ENCODE measurements around the gene CSF1R. TPM values are rescaled to one million over a fixed set of nuclear protein-coding genes. Genes with fewer than 3 reads are reported as not detected.

Gene CSF1R
- total and polyA plus RNA-seq, 2 donors (not counting 3 experiments of a cell fraction or from before 2014, with no cell fraction given), result not detected

DNA sequence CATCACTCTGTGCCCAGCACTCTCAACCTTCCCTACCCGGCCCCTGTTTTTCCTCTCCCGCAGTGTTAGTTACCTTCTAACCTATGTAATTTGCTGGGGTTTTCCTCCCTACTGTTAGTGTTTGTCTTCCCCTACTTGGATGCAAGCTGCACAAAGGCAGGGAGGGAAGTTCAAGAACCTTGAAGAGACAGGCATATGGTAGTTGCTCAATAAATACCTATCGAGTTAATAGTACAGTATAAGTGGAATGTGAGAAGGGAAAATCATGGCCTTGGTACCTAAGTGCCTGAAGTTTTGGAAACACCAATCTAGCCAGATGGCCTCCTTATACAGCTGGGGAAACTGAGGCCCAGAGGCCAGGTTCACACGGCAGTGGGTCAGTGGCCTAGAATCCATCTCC is 45.1 kb upstream of the CSF1R start:
- H3K79me2 ChIP-seq (ENCODE audit: control insufficient read depth, insufficient read depth, low read length), result no peaks in the 10 kb centered on the region
- TF ChIP-seq EZH2 (IDR thresholded peaks at IDR 0.05; ENCODE audit: borderline replicate concordance, low read depth, low read length, severe bottlenecking) (no peak), MYC (IDR thresholded peaks at IDR 0.05; ENCODE audit: low read depth, low read length) (no peak), POLR2AphosphoS5 (IDR thresholded peaks at IDR 0.05; ENCODE audit: insufficient read depth, low read depth, low read length) (no peak), POLR2A (IDR thresholded peaks at IDR 0.05; ENCODE audit: low read depth, low read length) (no peak), GATA2 (IDR thresholded peaks at IDR 0.05; ENCODE audit: insufficient read depth, insufficient read length, low read depth, low read length) (no peak), FOS (IDR thresholded peaks at IDR 0.05; ENCODE audit: borderline replicate concordance, insufficient read depth, low read length) (no peak), JUN (IDR thresholded peaks at IDR 0.05; ENCODE audit: borderline replicate concordance, insufficient read depth, insufficient read length, low read depth) (no peak)
- TF ChIP-seq, protein P1, sequence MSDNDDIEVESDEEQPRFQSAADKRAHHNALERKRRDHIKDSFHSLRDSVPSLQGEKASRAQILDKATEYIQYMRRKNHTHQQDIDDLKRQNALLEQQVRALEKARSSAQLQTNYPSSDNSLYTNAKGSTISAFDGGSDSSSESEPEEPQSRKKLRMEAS (IDR thresholded peaks at IDR 0.05; ENCODE audit: insufficient read depth, insufficient read length), result no peak
- TF ChIP-seq, protein P2, sequence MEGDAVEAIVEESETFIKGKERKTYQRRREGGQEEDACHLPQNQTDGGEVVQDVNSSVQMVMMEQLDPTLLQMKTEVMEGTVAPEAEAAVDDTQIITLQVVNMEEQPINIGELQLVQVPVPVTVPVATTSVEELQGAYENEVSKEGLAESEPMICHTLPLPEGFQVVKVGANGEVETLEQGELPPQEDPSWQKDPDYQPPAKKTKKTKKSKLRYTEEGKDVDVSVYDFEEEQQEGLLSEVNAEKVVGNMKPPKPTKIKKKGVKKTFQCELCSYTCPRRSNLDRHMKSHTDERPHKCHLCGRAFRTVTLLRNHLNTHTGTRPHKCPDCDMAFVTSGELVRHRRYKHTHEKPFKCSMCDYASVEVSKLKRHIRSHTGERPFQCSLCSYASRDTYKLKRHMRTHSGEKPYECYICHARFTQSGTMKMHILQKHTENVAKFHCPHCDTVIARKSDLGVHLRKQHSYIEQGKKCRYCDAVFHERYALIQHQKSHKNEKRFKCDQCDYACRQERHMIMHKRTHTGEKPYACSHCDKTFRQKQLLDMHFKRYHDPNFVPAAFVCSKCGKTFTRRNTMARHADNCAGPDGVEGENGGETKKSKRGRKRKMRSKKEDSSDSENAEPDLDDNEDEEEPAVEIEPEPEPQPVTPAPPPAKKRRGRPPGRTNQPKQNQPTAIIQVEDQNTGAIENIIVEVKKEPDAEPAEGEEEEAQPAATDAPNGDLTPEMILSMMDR (IDR thresholded peaks at IDR 0.05; ENCODE audit: extremely low read depth in 1 of 2, insufficient read depth in 1 of 2, low read depth in 1 of 2, low read length in 2 of 2), result no peak
- no peak overlapping the region for H2AFZ ChIP-seq (ENCODE audit: low read depth, low read length)
- H3K4me2 ChIP-seq (ENCODE audit: insufficient read depth, low read length), result no peak overlapping the region
- H3K9me3 ChIP-seq (replicated peaks; ENCODE audit: control insufficient read depth, insufficient read depth, low read length), result no peaks in the 10 kb centered on the region
- peaks cover 15% of the 10 kb centered on the region for H3K4me1 ChIP-seq (ENCODE audit: control insufficient read depth, extremely low read depth, insufficient read depth, low read length)
- no peak overlapping the region for H3K4me3 ChIP-seq (replicated peaks in 1 of 3; ENCODE audit: insufficient read depth in 1 of 3, low read depth in 1 of 3, low read length in 3 of 3)
- ChIA-PET CTCF (interaction anchor here (0.9 kb wide), 1 partner anchor 50 kb away, joined by 3 read pairs; no protein-coding TSS in a partner anchor), POLR2A (no interaction called here)
- H3K9me1 ChIP-seq (replicated peaks; ENCODE audit: control insufficient read depth, extremely low read depth, insufficient read depth, low read length), result no peaks in the 10 kb centered on the region
- BruUV-seq (replicated peaks), result no TSS peak
- no peaks in the 10 kb centered on the region for H3K36me3 ChIP-seq (ENCODE audit: control insufficient read depth in 2 of 2, extremely low read depth in 1 of 2, insufficient read depth in 2 of 2, low read length in 2 of 2)
- intact Hi-C loops (cut with micrococcal nuclease), result loop anchor here (2.0 to 5.0 kb wide), 2 partner anchors 129 to 297 kb away; partner anchors contain the start of genes HMGXB3 and TIGD6
- no peak for FAIRE-seq
- H3K27ac ChIP-seq (ENCODE audit: insufficient read depth, low read depth, low read length), result no peak overlapping the region
- no peak for DNase-seq (ENCODE audit: low read depth, low spot score)
- dilution Hi-C loops (cut with MboI; ENCODE audit: extremely low pct_ligation_motif_present, low sequenced_read_pairs), result no loop called here
- H4K20me1 ChIP-seq (replicated peaks; ENCODE audit: control insufficient read depth, extremely low read depth, insufficient read depth, low read length), result no peaks in the 10 kb centered on the region
- no peak overlapping the region for H3K9ac ChIP-seq (replicated peaks; ENCODE audit: extremely low read depth, insufficient read depth, low read length)
- peaks cover 0 to 6% of the 10 kb centered on the region in 2 experiments for H3K27me3 ChIP-seq (ENCODE audit: control insufficient read depth in 2 of 2, insufficient read depth in 2 of 2, low read length in 2 of 2)
